ENCODE measurements around the gene PILRA. TPM values are rescaled to one million over a fixed set of nuclear protein-coding genes. Genes with fewer than 3 reads are reported as not detected.
A peak's percentile ranks its signal among the peaks of the same experiment; 100 is the strongest.

Gene PILRA
- total and polyA plus RNA-seq, 10 of the 15 experiments (the other 5 are each of a cell fraction or from before 2014, with no cell fraction given), result 6.6 to 43.3 (median 11.5) TPM

DNA sequence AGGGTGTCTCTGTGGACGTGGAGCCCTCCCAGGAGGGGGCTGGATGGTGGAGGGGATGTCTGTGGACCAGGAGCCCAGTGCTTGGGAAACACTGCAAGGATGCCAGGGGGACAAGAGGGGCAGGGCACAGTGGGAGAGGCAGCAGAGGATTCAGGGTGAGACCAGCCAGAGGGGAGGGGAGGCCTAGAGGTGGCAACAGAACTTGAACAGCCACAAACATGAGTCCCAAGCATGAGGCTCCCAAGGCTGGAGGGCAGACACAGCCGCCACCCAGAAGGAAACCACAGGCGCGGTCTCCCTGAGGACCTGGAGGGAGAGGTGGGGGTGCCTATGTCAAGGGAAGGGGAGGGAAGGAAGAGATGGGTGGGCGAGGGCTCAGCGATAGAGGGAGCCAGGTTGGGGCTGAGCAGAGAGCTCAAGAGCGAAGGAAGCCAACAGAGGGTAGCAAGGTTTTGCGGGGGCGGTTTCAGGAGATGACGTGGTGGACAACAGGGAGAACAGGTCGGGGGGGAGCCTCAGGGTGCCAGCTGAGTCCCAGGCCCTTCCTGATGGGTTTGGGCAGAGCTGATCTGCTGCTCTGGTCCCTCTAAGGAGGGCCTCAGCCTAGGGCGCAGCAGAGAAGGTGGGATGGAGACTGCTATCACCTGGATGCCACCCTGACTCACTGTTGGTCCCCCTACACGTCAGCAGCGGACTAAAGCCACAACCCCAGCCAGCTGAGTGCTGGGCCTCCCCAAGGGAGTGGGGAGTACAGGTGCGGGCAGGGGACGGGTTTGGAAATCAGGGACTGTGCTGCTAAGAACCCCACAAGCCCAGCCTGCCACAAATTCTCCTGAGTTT lies 6.7 kb upstream of the PILRA start (continued):
- TF ChIP-seq HDAC6 (IDR thresholded peaks at IDR 0.05; ENCODE audit: unreplicated experiment), result no peak
- TF ChIP-seq PKNOX1 (IDR thresholded peaks at IDR 0.05), result no peak
- no peak for TF ChIP-seq ZNF622 (IDR thresholded peaks at IDR 0.05)
- TF ChIP-seq ZNF592 (IDR thresholded peaks at IDR 0.05), result peak; percentile 7; the same call in 1 of the 2 replicates
- TF ChIP-seq HDGF (IDR thresholded peaks at IDR 0.05), result peak; percentile 98; the same call in 1 of the 2 replicates
- TF ChIP-seq SMAD5 (IDR thresholded peaks at IDR 0.05; ENCODE audit: low read depth), result no peak
- TF ChIP-seq TAF1 (IDR thresholded peaks at IDR 0.05; ENCODE audit: borderline replicate concordance, low read depth, low read length), result no peak
- TF ChIP-seq, protein P1, sequence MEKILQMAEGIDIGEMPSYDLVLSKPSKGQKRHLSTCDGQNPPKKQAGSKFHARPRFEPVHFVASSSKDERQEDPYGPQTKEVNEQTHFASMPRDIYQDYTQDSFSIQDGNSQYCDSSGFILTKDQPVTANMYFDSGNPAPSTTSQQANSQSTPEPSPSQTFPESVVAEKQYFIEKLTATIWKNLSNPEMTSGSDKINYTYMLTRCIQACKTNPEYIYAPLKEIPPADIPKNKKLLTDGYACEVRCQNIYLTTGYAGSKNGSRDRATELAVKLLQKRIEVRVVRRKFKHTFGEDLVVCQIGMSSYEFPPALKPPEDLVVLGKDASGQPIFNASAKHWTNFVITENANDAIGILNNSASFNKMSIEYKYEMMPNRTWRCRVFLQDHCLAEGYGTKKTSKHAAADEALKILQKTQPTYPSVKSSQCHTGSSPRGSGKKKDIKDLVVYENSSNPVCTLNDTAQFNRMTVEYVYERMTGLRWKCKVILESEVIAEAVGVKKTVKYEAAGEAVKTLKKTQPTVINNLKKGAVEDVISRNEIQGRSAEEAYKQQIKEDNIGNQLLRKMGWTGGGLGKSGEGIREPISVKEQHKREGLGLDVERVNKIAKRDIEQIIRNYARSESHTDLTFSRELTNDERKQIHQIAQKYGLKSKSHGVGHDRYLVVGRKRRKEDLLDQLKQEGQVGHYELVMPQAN (conservative IDR thresholded peaks at IDR 0.05), result no peak
- TF ChIP-seq CTCF (IDR thresholded peaks at IDR 0.05 in 2 of 3, conservative IDR thresholded peaks at IDR 0.05 in 1 of 3; ENCODE audit: control insufficient read depth in 2 of 3, extremely low read depth in 1 of 3, insufficient read depth in 1 of 3, low read depth in 3 of 3, low read length in 3 of 3), result no peak; a peak in 1 of 6 replicates
- TF ChIP-seq RBBP5 (conservative IDR thresholded peaks at IDR 0.05), result no peak
- TF ChIP-seq ASH2L (IDR thresholded peaks at IDR 0.05; ENCODE audit: borderline replicate concordance, low read depth), result no peak
- TF ChIP-seq, protein P2, sequence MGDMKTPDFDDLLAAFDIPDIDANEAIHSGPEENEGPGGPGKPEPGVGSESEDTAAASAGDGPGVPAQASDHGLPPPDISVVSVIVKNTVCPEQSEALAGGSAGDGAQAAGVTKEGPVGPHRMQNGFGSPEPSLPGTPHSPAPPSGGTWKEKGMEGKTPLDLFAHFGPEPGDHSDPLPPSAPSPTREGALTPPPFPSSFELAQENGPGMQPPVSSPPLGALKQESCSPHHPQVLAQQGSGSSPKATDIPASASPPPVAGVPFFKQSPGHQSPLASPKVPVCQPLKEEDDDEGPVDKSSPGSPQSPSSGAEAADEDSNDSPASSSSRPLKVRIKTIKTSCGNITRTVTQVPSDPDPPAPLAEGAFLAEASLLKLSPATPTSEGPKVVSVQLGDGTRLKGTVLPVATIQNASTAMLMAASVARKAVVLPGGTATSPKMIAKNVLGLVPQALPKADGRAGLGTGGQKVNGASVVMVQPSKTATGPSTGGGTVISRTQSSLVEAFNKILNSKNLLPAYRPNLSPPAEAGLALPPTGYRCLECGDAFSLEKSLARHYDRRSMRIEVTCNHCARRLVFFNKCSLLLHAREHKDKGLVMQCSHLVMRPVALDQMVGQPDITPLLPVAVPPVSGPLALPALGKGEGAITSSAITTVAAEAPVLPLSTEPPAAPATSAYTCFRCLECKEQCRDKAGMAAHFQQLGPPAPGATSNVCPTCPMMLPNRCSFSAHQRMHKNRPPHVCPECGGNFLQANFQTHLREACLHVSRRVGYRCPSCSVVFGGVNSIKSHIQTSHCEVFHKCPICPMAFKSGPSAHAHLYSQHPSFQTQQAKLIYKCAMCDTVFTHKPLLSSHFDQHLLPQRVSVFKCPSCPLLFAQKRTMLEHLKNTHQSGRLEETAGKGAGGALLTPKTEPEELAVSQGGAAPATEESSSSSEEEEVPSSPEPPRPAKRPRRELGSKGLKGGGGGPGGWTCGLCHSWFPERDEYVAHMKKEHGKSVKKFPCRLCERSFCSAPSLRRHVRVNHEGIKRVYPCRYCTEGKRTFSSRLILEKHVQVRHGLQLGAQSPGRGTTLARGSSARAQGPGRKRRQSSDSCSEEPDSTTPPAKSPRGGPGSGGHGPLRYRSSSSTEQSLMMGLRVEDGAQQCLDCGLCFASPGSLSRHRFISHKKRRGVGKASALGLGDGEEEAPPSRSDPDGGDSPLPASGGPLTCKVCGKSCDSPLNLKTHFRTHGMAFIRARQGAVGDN (IDR thresholded peaks at IDR 0.05), result peak; percentile 74
- TF ChIP-seq KDM1A (IDR thresholded peaks at IDR 0.05; ENCODE audit: borderline replicate concordance), result no peak
- TF ChIP-seq SMARCA5 (IDR thresholded peaks at IDR 0.05), result no peak
- TF ChIP-seq CBX5 (IDR thresholded peaks at IDR 0.05; ENCODE audit: low read depth), result no peak
- no peak for TF ChIP-seq ZNF274 (IDR thresholded peaks at IDR 0.05; ENCODE audit: insufficient read depth, insufficient read length)
